GM11168 (cell line): ENCODE data around the gene RPTOR.

Experiments
- in situ Hi-C: fragments of 300-500 bp; cut with MboI; formaldehyde crosslinking; loops from one replicate; pipeline ENCODE4 v1.12.0; 2022; ENCODE audit warnings: low sequenced_read_pairs; ENCODE audit not compliant: unreplicated experiment

The RPTOR gene

GRCh38 chr17:80951121-80952090, 406.8 kb downstream of the RPTOR start:
- in situ Hi-C loops, result no loop called here

GRCh38 chr17:80952291-80952690, 407.7 kb downstream of the RPTOR start:
- in situ Hi-C loops, result no loop called here

- in situ Hi-C loops, result no loop called here
Measured at GRCh38 chr17:80953471-80954315, 409.1 kb downstream of the RPTOR start.

GRCh38 chr17:80955078-80955477, 410.4 kb downstream of the RPTOR start:
- in situ Hi-C loops, result no loop called here

- in situ Hi-C loops, result no loop called here
Measured at GRCh38 chr17:80955671-80956280, 411.1 kb downstream of the RPTOR start.

- in situ Hi-C loops, result no loop called here
Measured at GRCh38 chr17:80956321-80957190, 411.9 kb downstream of the RPTOR start.

GRCh38 chr17:80957461-80957941, 412.9 kb downstream of the RPTOR start:
- in situ Hi-C loops, result no loop called here

GRCh38 chr17:80959330-80960036, 414.8 kb downstream of the RPTOR start:
- in situ Hi-C loops, result no loop called here

GRCh38 chr17:80960037-80960796, 415.6 kb downstream of the RPTOR start:
- in situ Hi-C loops, result no loop called here

GRCh38 chr17:80960797-80961452, 416.3 kb downstream of the RPTOR start:
- in situ Hi-C loops, result no loop called here

GRCh38 chr17:80961541-80962330, 417.1 kb downstream of the RPTOR start:
- in situ Hi-C loops, result no loop called here

- in situ Hi-C loops, result no loop called here
Measured at GRCh38 chr17:80962356-80963329, 418.0 kb downstream of the RPTOR start.

GRCh38 chr17:80963812-80964543, 419.3 kb downstream of the RPTOR start:
- in situ Hi-C loops, result no loop called here

- in situ Hi-C loops, result no loop called here
Measured at GRCh38 chr17:80964544-80964856, 419.9 kb downstream of the RPTOR start.

- in situ Hi-C loops, result no loop called here
Measured at GRCh38 chr17:80964859-80965580, 420.4 kb downstream of the RPTOR start.
